Activated naive CD4-positive, alpha-beta T cell treated with anti-CD3 and anti-CD28 coated beads, Interleukin-2, amount 50 U/mL, for 72 hours (primary cell): Measurements from ENCODE around the gene IDH3B. TPM values are rescaled to one million over a fixed set of nuclear protein-coding genes. Genes with fewer than 3 reads are reported as not detected.

ENCODE experiments used
- ATAC-seq, 2 donors: fragments of 150-1000 bp; cut with Tn5 transposase; 2 replicates each; pipeline ENCODE4 v1.10.0; 2021; ENCODE audit warnings: mild to moderate bottlenecking in 2 of 2, moderate library complexity in 2 of 2
- DNase-seq, 2 donors: peaks; one replicate each; pipeline ENCODE4 v3.0.0; 2021 to 2022; ENCODE audit warnings: low spot score in 2 of 2
- H3K27ac Mint-ChIP-seq, 2 donors: one replicate each; pipeline ENCODE4 v1.8.0; 2022; ENCODE audit warnings: mild to moderate bottlenecking in 2 of 2, mixed read lengths in 2 of 2
- H3K36me3 Mint-ChIP-seq, 2 donors: one replicate each; pipeline ENCODE4 v1.8.0; 2022; ENCODE audit warnings: mixed read lengths in 2 of 2
- H3K9me3 Mint-ChIP-seq, 2 donors: one replicate each; pipeline ENCODE4 v1.8.0; 2022; ENCODE audit warnings: mixed read lengths in 2 of 2
- total RNA-seq, 2 donors: library from RNA; stranded (reverse); gene quantifications; one replicate each; pipeline ENCODE4 v1.2.3, GENCODE V29; 2022

IDH3B gene
- 100 to 1,000 TPM; 129 to 150 TPM for total RNA-seq

DNA sequence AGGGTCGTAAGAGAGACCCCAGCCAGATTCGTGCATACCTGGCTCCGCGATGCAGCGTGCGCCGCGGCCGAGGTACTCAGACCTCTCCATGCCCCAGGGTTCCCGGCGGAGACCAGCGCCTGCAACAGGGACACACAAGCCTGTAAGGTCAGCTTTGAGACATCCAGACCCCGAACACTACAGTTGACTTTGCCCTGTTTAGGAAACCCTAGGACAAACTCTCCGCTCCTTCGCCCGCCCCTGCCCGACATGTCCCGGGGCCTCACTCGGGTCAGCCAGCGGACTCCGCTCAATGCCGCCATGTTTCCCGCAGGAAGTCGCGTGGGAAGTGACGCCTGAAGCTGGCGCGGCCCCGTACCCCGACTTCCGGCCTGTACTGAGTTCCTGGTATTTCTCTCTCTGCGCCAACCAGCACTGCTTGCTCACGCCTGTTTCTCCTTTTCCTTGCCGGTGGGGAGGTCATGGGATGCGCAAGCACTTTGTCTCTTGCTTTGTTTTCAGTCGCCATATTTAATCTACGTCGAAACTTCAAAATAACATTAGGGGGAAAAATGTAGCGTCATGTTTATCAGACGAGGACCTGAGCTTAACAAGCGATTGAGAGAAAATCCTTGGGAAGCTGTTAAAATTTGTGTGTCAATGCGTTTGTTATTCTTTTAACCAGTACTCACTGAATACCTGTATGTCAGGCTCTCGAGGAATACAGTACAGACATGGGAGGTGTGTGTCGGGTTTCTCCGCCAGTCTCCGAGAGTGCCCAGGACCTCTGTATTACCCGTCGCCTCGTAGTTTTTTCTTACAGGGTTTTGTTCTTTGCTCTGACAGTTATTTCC, at the start of gene IDH3B:
TSS of gene IDH3B (minus strand) at position 330 of the 833 bp plus-strand sequence. CDS start at position 302, 28 bp downstream.
- peaks cover 12 to 20% of the 10 kb centered on the region in 2 donors for H3K36me3 Mint-ChIP-seq
- DNase-seq (peak; percentile 87 to 92), ATAC-seq (peak; percentile 88 to 99)
- H3K9me3 Mint-ChIP-seq, result no peaks in the 10 kb centered on the region
- H3K27ac Mint-ChIP-seq, result peak within 1 kb of the TSS; percentile 95

DNA sequence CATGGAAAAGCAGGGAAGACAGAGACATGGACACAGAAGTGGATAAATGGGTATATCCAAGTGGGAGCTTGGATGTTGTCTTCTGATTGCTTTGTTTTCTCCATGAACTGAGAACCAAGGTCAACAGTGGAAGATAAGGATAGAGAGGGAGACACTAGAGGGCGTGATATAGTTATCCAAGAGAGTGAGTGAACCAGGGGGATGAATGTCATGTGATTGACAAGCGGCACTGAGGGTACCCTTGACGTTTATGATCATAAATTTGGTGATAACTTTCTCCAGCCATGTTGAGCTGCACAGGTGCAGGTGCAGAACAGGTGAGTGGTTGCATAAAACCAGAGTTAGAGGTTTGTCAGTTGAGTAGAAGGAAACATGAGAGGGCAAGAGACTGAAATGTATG, 49.3 kb upstream of the IDH3B start:
- ATAC-seq (peak in 1 of 2 donors; percentile 61), DNase-seq (no peak)
- Mint-ChIP-seq H3K9me3 (no peaks in the 10 kb centered on the region), H3K36me3 (no peaks in the 10 kb centered on the region), H3K27ac (no peak overlapping the region)

DNA sequence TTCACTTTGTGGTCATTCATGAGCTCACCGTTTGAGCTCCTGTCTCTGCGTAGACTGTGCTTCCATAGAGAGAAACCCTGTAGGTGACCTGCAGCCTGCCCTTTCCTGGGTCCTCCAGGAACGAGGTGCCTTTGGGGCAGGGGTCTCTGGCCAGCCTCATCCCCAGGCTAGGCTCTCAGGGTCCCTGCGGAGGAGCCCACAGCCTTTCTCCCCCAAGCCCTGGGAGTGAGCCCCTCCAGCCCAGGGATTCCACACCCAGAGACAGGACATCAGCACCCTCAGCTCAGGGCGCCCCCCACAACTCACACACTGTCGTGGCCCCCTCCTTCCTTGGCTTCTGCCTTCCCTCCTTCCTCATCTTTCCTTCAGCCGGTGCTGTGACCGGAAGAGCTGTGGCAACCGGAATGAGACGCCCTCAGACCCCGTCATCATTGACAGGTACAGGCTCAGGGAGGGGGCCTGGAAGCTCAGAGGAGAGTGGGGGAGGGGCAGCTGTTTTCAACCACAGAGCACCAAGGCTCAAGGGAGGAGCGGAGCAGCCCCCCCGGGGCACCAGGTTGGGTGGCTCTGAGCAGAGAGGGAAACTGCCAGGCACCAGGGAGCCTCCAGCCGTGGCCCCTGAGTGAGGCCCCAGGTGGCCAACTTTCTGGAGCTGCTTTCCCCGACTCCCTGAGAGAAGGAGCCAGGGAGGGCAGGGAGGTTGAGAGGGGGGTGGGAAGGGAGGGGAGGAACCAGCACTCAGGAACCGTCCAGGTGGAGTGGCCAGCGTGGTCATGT, 45.4 kb upstream of the IDH3B start:
- peak in 1 of 2 donors; percentile 16 for DNase-seq
- Mint-ChIP-seq H3K36me3 (no peaks in the 10 kb centered on the region), H3K27ac (no peak overlapping the region), H3K9me3 (no peaks in the 10 kb centered on the region)
- ATAC-seq, result no peak

DNA sequence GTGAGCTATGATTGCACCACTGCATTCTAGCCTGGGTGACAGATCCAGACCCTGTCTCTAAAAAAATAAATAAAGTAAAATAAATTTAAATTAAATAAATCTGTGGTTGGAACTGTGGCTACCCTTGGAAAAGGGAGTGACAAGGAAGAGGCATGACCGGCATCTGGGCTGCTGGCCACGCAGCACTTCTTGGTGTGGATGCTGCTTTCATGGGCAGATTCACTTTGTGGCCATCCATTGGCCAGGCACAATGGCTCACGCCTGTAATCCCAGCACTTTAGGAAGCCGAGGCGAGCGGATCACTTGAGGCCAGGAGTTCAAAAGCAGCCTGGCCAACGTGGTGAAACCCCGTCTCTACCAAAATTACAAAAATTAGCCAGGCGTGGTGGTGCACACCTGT, 44.6 kb upstream of the IDH3B start:
- Mint-ChIP-seq H3K9me3 (no peaks in the 10 kb centered on the region), H3K27ac (no peak overlapping the region), H3K36me3 (no peaks in the 10 kb centered on the region)
- ATAC-seq (no peak), DNase-seq (no peak)

DNA sequence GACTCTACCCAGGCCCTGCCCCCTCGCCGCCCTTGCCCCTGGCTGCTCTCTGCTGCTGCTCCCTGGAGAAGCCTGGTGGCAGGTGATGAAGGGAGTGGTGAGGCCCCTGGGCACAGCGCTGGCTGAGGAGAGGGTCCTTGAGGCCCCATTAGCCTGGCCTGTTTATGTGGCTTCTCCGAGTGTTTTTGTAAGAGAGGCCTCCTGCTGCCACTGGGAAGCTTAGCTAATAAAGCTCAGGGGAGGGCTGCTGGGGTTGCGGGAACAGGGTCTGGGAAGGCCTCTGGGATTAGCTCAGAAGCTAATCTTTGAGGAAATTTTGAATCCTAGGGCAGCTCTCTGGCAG, 44.0 kb upstream of the IDH3B start:
- Mint-ChIP-seq H3K27ac (no peak overlapping the region), H3K36me3 (no peaks in the 10 kb centered on the region), H3K9me3 (no peaks in the 10 kb centered on the region)
- no peak for ATAC-seq
- peak in 1 of 2 donors; percentile 25 for DNase-seq

DNA sequence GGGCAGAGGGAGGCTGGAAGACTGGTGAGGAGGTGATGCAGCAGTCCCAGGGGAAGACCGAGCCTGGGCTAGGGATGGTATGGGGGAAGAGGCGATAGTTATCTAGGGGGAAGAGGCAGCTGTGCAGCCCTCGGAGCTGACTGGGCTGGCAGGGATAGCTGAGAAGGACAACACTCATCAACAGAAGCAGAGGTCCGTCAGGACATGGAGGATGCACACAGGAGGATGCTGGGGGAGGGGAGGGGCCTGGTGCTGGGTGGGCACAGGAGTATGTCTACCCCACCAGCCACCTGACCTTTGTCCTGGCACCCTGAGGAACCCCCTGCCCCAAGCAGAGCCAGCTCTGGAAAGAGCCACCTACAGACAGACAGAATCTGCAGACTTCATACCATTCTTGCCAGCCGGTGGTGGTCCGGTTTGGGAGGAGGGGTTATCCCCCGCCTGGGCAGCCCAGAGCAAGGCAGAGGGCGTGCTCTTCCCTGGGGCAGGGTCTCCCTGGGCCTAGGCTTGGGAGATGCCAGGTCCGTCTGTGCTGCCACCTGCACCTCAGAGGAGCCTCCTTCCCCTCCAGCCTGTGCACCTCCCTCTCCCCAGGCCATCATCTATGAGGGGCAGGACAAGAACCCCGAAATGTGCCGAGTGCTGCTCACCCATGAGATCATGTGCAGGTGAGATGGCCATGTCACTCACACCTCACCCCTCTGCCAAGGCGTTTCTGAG, 43.5 kb upstream of the IDH3B start:
- ATAC-seq (no peak), DNase-seq (peak in 1 of 2 donors; percentile 38)
- no peaks in the 10 kb centered on the region for H3K36me3 Mint-ChIP-seq
- no peak overlapping the region for H3K27ac Mint-ChIP-seq
- no peaks in the 10 kb centered on the region for H3K9me3 Mint-ChIP-seq

DNA sequence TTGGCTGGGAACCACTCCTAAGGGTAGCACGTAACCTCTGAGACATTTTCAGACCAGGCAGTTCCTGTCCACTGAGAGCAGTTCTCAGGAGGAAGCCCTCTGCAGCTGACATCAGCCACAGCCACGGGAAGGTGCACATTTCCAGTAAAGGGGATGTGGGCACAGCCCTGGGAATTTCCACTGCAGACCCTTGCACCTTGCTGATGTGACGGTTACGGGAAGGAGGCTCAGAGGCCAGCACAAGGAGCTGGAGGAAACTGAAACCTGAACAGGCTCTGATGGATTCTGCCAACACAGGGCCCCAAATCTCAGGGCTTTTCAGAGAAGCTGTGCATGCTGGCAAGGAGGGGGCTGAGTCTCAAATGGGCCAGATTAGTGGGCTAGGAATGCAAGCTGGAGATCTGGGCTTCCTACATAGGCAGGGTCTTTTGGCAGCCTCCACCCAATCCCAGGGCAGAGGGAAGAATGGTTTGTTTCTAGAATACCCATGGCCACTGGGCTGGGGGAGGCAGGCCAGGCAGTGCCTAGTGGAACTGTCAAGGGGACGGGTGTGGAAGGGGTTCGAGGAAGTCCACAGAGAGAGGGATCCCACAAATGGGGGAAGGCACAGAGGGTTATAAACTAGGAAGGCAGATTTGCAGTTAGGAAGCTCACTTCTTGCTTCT, 42.8 kb upstream of the IDH3B start:
- no peaks in the 10 kb centered on the region for H3K36me3 Mint-ChIP-seq
- DNase-seq (peak in 1 of 2 donors; percentile 53), ATAC-seq (peak in 1 of 2 donors; percentile 78)
- H3K9me3 Mint-ChIP-seq, result no peaks in the 10 kb centered on the region
- no peak overlapping the region for H3K27ac Mint-ChIP-seq

DNA sequence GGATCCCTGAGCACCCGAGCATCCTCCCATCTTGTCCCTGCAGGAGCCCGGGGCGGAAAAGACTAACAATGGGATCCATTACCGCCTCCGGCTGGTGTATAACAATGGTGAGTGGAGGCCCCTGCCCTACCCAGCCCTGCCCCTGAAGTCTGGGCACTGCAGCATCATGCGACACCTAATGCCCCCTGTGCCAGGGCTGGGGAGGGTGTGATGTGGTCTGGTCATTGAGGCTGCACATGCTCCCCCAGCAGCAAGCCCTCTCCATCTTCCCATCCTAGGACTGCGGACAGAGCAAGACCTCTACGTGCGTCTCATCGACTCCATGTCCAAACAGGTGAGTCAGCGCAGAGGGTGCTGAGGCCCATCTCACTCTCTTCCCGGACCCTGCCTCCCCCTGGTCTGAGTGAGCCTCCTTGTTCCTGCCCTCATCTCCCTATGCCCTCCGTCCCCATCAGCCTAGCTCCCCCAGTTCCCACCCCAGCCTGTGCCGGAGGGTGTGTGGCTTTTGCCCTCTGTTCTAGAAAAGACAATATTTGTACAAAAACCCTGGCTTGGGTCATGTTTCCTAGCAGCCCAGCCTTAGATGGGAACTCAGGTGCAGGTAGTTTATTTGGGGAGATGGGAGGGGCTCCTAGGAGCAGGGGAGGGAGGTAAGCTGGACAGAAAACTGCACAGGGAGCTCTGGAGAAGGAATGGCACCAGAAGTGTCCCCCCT, 42.1 kb upstream of the IDH3B start:
- peak in 1 of 2 donors; percentile 31 for DNase-seq
- no peak overlapping the region for H3K27ac Mint-ChIP-seq
- no peak for ATAC-seq

DNA sequence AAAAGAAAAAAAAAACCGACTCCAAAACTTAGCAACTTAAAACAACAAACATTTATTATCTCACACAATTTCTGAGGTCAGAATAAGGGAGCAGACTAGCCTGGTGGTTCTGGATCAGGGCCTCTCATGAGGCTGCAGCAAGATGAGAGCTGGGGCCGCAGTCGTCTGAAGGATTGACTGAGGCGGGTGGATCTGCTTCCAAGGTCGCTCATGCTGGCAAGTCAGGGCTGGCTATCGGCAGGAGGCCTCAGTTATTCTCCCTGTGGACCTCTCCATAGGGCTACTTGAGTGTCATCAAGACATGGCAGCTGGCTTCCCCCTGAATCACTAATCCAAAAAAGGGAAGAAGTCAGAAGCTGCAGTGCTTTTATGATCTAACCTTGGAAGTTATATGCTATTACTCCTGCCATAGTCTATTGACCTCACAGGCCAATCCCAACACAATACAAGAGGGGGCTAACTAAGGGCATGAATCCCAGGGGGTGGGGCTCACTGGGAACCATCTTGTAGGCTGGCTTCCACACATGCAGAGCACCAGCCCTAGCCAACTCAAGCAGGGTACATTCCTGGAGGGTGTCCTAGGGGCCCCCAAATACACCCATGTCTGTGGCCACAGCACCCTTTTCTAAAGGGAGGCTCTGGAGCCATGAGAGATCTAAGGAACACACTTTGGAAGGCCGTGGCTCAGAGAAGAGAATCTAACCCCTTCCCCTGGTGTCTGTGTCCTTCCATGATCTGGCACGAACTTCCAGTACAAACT, 39.9 kb upstream of the IDH3B start:
- Mint-ChIP-seq H3K27ac (no peak overlapping the region), H3K36me3 (no peaks in the 10 kb centered on the region), H3K9me3 (no peaks in the 10 kb centered on the region)
- ATAC-seq (no peak), DNase-seq (peak in 1 of 2 donors; percentile 14)

More for the DNA sequence above, 42.1 kb upstream of the IDH3B start:
- Mint-ChIP-seq H3K36me3 (no peaks in the 10 kb centered on the region), H3K9me3 (no peaks in the 10 kb centered on the region)

DNA sequence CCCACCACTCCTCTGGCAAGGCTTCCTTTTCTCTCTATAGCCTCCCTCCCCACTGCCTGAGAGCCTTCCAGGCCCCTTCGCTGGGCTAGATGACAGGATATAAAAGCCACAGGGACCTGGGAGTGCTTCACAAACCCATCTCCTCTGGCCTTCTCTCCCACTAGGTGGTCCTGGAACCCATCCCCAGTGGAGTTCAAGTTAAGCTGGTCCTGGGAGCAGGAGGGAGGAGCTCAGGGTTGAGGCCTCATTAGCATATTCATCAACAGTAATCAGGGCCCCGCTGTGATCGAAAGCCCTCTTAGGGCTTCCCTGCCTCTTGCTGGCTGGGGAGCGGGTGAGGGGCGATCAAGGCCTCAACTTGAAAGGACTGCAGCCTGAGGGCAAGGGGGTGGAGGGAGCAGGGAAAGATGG, 37.7 kb upstream of the IDH3B start:
- H3K36me3 Mint-ChIP-seq, result no peaks in the 10 kb centered on the region
- DNase-seq, result peak in 1 of 2 donors; percentile 38

DNA sequence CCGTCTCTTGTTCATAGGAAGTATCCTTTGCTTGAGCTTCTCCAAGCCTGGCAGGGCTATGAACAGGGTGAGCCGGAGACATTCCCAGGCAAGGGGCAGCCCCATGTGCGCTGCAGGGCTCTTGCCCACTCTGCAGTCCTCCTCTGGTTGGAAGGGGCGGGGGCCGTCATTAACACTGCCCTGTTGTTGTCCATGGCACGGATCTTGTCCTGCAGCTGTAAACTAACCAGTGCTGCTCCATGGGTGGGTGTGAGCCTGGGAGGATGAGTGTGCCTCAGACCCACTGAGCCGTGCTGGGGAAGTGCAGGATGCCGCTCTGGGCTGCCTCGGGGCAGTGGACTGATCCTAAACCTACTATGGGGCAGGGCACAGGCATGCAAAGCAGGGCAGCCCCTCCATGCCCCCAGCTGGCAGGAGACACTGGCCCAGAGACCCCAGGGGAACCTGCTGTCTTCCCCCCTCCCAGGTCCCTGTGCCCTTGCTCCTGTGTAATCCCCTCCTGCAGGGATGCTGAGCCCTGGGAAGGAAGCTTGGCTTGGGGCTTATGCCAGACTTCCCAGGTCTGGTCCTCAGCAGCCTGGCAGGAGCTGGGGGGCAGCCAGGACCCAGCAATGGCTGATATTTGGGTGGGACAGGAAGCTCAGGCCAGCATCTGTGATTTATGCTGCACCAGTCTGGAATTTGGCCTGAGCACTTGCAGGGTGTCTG, 37.1 kb upstream of the IDH3B start:
- no peaks in the 10 kb centered on the region for H3K36me3 Mint-ChIP-seq
- H3K9me3 Mint-ChIP-seq, result no peaks in the 10 kb centered on the region
- DNase-seq (peak in 1 of 2 donors; percentile 31), ATAC-seq (no peak)
- H3K27ac Mint-ChIP-seq, result no peak overlapping the region

More for the DNA sequence above, 37.7 kb upstream of the IDH3B start:
- Mint-ChIP-seq H3K9me3 (no peaks in the 10 kb centered on the region), H3K27ac (no peak overlapping the region)
- ATAC-seq, result no peak

DNA sequence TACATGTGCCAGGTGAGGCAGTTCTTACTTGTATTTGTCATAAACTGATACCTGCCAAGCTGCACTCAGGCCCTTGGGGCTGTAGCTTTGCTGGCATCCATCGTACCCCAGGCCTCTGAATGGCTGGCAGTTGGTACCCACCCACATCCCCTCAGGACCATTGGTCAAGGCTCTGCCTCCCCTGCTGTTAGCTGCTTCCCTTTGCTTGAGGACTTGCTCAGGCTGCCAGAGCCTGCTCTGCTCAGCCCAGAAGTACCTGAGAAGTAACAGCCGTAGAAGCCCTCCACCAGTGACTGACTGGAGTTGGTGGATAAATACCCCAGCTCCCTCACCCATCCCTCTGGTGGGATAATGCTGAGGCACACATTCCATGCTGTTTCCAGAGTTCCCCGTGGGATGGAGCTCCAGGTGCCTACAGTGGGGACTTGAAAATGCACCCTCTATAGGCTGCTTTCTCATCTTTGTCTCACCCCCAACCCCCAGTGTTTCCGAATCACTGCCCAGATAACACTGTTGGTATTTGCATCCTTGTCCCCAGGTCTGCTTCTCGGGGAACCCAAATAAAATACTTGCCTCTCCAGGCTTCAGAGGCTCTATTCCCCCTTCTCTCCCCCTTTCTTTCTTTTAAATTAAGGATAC, 35.9 kb upstream of the IDH3B start:
- Mint-ChIP-seq H3K9me3 (no peaks in the 10 kb centered on the region), H3K36me3 (no peaks in the 10 kb centered on the region), H3K27ac (no peak overlapping the region)
- ATAC-seq (no peak), DNase-seq (peak in 1 of 2 donors; percentile 30)

DNA sequence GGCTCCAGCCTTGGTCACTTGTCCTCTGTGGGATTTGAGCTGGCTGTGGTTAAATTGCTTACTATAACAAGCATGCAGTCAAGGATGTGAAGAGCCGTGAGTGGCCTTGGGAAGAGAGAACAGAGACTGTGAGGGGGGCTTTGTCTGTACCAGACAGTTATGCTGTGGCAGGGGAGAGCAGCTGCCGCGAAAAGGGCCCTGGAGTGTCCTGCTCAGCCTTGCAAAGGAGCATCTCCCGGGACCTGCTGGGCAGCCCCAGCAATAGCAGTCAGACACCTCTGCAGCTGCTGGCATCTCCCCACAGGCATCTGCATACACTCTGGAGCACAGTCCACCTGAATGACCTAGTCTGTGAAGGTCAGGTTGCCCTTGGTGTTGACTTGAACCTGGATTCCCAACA, 34.9 kb upstream of the IDH3B start:
- ATAC-seq (no peak), DNase-seq (peak in 1 of 2 donors; percentile 26)
- Mint-ChIP-seq H3K9me3 (no peaks in the 10 kb centered on the region), H3K27ac (no peak overlapping the region), H3K36me3 (no peaks in the 10 kb centered on the region)

DNA sequence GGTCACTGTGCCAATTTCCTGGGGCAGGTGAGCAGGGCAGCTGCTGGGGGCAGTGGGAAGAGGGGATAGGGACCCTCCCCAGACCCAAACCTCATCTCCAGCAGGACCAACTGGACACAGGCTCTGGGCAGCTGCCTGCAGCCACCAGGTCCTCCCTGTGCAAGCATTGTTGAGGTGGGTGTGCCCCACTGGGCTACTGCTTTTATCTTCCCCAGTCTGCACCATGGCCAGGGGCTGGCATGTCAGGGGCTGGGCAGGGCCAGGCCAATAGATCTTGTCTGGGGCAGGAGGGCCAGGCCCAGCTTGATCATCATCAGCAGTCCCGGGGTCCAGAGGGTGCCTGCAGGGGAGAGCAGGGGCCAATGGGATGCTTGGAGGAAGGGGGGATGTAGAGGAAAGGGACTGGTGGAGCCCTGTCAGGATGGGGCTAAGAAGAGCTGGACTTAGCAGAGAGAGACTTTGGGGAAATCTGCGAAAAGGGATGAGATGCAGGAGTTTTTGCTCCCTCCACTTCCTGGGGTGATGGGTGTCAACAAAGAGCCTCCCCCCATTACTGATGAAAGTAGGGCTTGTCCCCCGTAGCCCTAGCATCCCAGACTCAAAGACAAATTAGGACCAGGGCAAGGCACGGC, 34.3 kb upstream of the IDH3B start:
- no peak for DNase-seq
- Mint-ChIP-seq H3K36me3 (no peaks in the 10 kb centered on the region), H3K27ac (no peak overlapping the region), H3K9me3 (no peaks in the 10 kb centered on the region)
- no peak for ATAC-seq
